A673 (cell line): ENCODE measurements around the gene RNGTT.

Experiments used
- EZH2 ChIP-seq: fragments of 200-600 bp; sonication (generic); IDR thresholded peaks from 2 replicates; pipeline ENCODE4 v1.6.1; 2017; ENCODE audit warnings: borderline replicate concordance, low read depth, mild to moderate bottlenecking, mixed read lengths, antibody characterized with exemption, low read length; ENCODE audit not compliant: poor library complexity, severe bottlenecking
- TF ChIP-seq, protein P1 (sequence below): fragments of 300-800, 200-600 bp; sonication (generic); conservative IDR thresholded peaks from 2 replicates; pipeline ENCODE4 v1.5.1; 2017; ENCODE audit warnings: low read depth, mild to moderate bottlenecking, antibody characterized with exemption, low read length, moderate library complexity, mixed read lengths

DNA sequence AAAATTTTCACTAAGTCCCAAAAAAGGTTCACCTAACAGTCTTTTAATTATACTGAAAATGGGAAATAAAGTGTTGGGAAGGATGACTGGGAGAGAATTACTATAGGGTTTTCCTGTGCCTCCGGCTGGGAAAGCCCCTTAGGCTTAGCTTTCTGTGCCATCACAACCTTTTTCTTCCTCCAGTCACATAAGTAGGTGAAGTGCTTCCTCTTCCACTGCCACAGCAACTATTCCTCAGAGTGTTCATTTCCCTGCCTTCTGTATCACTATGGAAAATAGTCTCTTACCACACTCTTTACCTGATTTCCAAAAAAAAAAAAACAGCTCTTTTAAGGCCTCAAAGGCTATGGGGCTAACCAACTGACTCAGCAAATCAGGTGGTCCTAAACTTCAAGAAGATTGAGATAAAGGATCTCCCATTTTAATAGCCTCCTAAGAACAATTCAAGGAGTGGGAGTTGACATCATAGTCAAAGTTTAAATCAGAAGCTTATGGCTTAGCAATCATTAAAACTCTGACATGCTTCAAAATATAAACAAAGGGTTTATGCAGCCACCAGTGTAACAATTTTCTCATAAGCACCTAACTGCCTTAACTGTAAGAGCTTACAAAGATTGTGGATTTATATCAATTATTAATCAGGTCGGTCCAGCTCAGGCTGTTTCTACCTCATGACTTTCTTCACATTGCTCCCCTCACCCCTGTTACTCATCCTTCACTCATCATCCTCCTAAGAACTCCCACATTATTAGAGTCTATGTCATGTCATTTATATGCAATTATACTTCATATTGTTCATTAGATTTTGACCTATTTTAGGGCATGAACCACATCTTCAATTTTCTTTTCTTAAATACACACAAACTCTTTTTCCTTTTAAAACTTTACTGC, 95.3 kb downstream of the RNGTT start:
- TF ChIP-seq EZH2: no peak
- TF ChIP-seq, protein P1, sequence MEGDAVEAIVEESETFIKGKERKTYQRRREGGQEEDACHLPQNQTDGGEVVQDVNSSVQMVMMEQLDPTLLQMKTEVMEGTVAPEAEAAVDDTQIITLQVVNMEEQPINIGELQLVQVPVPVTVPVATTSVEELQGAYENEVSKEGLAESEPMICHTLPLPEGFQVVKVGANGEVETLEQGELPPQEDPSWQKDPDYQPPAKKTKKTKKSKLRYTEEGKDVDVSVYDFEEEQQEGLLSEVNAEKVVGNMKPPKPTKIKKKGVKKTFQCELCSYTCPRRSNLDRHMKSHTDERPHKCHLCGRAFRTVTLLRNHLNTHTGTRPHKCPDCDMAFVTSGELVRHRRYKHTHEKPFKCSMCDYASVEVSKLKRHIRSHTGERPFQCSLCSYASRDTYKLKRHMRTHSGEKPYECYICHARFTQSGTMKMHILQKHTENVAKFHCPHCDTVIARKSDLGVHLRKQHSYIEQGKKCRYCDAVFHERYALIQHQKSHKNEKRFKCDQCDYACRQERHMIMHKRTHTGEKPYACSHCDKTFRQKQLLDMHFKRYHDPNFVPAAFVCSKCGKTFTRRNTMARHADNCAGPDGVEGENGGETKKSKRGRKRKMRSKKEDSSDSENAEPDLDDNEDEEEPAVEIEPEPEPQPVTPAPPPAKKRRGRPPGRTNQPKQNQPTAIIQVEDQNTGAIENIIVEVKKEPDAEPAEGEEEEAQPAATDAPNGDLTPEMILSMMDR: no peak
